Dendritic cell treated with granulocyte-macrophage colony-stimulating factor and Interleukin-4, amounts not matched to agents 40 ng/mL and 50 ng/mL, for 4 days (primary cell): Measurements from ENCODE around the gene APOM.

Experiments
- H3K27ac Mint-ChIP-seq: one replicate; pipeline ENCODE4 v1.8.0; 2022; ENCODE audit warnings: mild to moderate bottlenecking, mixed read lengths
- H3K27me3 Mint-ChIP-seq: one replicate; pipeline ENCODE4 v1.8.0; 2022; ENCODE audit warnings: mild to moderate bottlenecking, mixed read lengths
- H3K36me3 Mint-ChIP-seq: one replicate; pipeline ENCODE4 v1.8.0; 2022; ENCODE audit warnings: low read depth, mixed read lengths
- H3K4me1 Mint-ChIP-seq: one replicate; pipeline ENCODE4 v1.8.0; 2022; ENCODE audit warnings: low read depth, mixed read lengths
- H3K4me3 Mint-ChIP-seq: one replicate; pipeline ENCODE4 v1.8.0; 2022; ENCODE audit warnings: mild to moderate bottlenecking, moderate library complexity, mixed read lengths
- H3K9me3 Mint-ChIP-seq: one replicate; pipeline ENCODE4 v1.8.0; 2022; ENCODE audit warnings: mixed read lengths
- intact Hi-C: fragments of 100-400 bp; cut with micrococcal nuclease; formaldehyde crosslinking; loops from one replicate; pipeline ENCODE4 v1.15.0; 2022

The APOM gene

DNA sequence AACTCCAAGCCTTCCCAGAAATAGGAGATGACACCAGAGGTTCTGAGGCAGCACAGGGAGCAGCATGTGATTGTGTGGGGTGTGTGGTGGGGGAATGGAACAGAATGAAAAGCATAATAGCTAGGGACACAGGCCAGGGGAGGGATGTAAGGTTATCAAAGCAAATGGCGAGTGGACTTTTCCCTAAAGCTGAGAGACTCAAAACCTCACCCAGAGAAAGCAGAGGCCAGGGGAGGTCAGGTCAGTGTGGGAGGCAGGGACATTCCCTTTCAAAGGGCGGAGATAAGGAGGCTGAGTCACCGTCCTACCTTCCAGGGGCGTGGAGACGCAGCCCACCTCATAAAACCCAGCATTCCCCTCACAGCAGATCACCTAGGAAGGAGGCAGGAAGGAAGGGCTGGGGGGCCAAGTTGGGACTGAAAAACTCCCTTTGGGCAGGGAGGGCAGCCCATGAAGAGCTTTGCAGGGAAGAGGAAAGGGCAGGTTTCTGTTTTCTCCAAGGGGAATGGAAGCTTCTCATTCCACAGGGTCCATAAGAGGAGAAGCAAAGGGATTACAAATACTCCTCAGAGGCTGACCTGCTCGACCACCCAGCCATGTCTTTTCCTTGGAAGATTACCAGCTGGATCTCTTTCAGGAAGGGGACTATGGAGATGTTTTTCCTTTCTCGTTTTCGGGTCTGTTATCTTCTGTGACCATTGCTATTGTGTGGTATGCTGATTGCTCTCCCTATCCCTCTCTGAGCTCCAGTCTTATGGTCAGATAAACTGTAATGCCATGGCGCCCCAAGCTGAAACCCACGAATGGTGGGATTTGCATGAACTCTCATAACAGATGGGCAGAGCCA, 34.8 kb downstream of the APOM start:
- H3K36me3 Mint-ChIP-seq: peaks cover 100% of the 10 kb centered on the region
- no peak overlapping the region for H3K4me3 Mint-ChIP-seq
- H3K4me1 Mint-ChIP-seq: peaks cover 26% of the 10 kb centered on the region
- peak overlapping the region; percentile 65 for H3K27ac Mint-ChIP-seq
- no peaks in the 10 kb centered on the region for H3K9me3 Mint-ChIP-seq
- H3K27me3 Mint-ChIP-seq: no peaks in the 10 kb centered on the region
- intact Hi-C loops: no loop called here

DNA sequence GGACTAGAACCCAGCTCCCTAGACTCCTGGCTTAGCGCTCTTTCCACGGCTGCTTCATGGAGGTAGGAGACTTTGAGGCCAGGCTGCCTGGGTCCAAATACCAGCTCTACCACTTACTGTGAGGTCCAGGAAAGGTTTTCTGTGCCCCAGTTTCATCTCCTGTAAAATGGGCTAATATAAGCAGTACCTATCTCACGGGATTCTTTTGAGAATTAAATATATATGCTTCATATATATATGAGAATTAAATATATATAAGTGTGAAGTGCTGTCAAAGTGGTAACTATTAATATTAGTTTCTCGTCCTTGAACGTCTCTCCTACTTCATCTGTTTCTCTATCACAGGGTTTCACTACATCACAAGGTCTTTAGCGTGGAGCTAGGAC, 35.4 kb downstream of the APOM start:
- H3K4me3 Mint-ChIP-seq: no peak overlapping the region
- no peak overlapping the region for H3K27ac Mint-ChIP-seq
- H3K9me3 Mint-ChIP-seq: no peaks in the 10 kb centered on the region
- H3K27me3 Mint-ChIP-seq: no peaks in the 10 kb centered on the region
- intact Hi-C loops: no loop called here
- peaks cover 26% of the 10 kb centered on the region for H3K4me1 Mint-ChIP-seq
- H3K36me3 Mint-ChIP-seq: peaks cover 100% of the 10 kb centered on the region

DNA sequence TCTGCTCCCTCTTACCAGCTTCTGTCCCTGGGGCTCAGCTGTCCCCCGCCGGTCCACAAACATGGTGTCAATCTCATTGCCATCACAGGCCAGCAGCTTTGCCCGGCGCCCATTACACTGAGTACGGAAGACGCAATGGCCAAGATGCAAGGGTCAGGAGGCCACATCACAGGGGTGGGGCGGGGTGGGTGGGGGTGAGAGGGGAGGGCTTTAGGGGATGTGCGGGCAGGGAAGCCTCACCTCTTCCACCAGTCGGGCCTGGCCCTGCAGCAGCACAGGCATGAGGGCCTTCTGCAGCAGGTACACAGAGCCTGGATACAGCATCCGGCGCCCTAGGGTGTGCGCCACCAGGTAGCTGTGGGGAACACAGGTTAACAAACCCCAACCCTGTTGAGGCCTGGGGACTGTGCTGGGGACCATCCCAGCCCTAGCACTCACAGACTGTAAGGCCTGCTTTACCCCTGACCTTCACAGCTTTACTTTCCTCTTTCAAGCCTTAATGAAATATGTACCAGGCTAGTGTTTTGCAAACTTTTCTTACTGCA, 35.9 kb downstream of the APOM start:
- Mint-ChIP-seq H3K36me3 (peaks cover 100% of the 10 kb centered on the region), H3K27ac (no peak overlapping the region)
- intact Hi-C loops: no loop called here

DNA sequence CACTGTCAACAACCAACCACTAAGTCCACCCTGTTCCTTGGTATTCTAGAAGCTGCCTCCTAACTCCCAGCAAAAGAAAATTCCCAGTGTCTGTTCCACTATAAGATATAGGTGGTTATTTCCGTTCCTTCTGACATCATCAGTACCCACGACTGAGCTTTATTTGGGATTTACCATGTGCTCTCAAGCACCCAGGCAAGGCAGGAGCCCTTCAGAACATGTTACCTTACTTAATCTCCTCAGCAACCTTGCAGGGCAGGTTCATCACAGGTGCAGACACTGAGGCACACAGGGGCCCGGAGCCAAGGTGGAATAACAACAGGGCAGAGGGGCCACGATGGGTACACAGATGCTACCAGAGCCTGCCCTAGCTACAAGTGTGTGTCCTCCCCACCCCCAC, 36.7 kb downstream of the APOM start:
- peaks cover 100% of the 10 kb centered on the region for H3K36me3 Mint-ChIP-seq
- H3K9me3 Mint-ChIP-seq: no peaks in the 10 kb centered on the region
- no peaks in the 10 kb centered on the region for H3K27me3 Mint-ChIP-seq
- no peak overlapping the region for H3K27ac Mint-ChIP-seq
- intact Hi-C loops: no loop called here
- no peak overlapping the region for H3K4me3 Mint-ChIP-seq
- peaks cover 34% of the 10 kb centered on the region for H3K4me1 Mint-ChIP-seq

More for the DNA sequence above, 35.9 kb downstream of the APOM start:
- H3K9me3 Mint-ChIP-seq: no peaks in the 10 kb centered on the region
- no peaks in the 10 kb centered on the region for H3K27me3 Mint-ChIP-seq
- peaks cover 26% of the 10 kb centered on the region for H3K4me1 Mint-ChIP-seq
- no peak overlapping the region for H3K4me3 Mint-ChIP-seq

DNA sequence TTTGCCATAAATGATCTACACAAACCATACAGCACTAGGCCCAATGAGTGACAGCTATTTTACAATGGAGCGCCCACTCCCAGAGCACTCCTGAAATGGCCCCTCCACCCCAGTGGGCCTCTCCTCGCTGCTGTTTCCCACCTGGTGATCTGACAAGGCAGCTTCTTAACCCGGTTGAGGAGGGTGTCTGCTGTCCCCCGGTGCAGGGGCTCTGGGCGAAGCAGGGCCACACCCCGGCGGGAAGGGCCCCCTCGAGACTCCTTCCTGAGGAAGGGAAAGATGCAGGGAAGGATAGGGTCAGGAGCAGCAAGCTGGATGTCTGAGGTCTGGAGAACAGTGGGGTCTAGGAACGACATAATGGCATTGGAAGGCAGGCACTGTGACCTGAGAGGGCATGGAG, 37.2 kb downstream of the APOM start:
- Mint-ChIP-seq H3K27ac (no peak overlapping the region), H3K27me3 (no peaks in the 10 kb centered on the region), H3K36me3 (peaks cover 100% of the 10 kb centered on the region), H3K4me1 (peaks cover 39% of the 10 kb centered on the region), H3K9me3 (no peaks in the 10 kb centered on the region), H3K4me3 (no peak overlapping the region)
- intact Hi-C loops: no loop called here

DNA sequence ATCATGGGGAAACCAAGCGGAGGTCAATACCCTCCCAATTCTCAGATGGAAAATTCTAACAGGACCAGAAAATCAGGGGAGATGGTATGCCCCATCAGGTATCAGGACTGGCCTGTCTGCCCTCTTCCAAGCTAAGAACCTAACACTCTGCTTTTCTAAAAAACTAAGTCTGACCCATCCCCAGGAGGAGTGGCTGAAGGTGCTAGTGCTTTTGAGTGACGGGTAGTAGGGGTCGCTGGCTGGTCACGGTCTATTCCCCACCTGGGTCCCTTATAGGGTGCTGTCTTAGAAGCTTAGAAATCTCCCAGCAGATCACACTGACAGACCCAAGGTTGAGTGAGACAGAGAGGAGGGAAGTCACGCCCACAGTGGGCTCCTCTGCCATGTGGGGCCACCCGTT, 37.8 kb downstream of the APOM start:
- Mint-ChIP-seq H3K36me3 (peaks cover 96% of the 10 kb centered on the region), H3K27me3 (no peaks in the 10 kb centered on the region), H3K4me1 (peaks cover 41% of the 10 kb centered on the region), H3K9me3 (no peaks in the 10 kb centered on the region), H3K4me3 (no peak overlapping the region), H3K27ac (no peak overlapping the region)
- intact Hi-C loops: no loop called here

DNA sequence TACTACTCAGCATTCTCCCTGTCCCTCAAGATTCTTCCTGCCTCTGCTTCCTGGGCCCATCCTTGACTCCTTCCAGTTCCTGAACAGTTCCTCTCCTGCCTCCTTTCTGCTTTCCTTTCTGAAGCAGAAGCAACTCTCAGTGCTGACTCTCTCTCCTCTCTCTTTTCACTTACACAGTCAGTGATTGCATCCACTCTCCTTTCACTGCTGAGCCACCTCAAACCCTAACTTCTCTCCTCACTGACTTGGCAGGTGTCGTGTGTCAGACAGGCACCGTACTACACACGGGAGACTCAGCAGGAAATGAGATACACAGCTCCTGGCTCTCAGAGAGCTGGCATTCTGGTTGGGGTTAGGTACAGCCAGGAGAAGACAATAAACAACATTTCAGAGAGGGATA, 41.9 kb downstream of the APOM start:
- peak overlapping the region; percentile 45 for H3K27ac Mint-ChIP-seq
- no peak overlapping the region for H3K4me3 Mint-ChIP-seq
- no peaks in the 10 kb centered on the region for H3K27me3 Mint-ChIP-seq
- intact Hi-C loops: no loop called here
- no peaks in the 10 kb centered on the region for H3K9me3 Mint-ChIP-seq
- H3K4me1 Mint-ChIP-seq: peaks cover 33% of the 10 kb centered on the region
- peaks cover 90% of the 10 kb centered on the region for H3K36me3 Mint-ChIP-seq

DNA sequence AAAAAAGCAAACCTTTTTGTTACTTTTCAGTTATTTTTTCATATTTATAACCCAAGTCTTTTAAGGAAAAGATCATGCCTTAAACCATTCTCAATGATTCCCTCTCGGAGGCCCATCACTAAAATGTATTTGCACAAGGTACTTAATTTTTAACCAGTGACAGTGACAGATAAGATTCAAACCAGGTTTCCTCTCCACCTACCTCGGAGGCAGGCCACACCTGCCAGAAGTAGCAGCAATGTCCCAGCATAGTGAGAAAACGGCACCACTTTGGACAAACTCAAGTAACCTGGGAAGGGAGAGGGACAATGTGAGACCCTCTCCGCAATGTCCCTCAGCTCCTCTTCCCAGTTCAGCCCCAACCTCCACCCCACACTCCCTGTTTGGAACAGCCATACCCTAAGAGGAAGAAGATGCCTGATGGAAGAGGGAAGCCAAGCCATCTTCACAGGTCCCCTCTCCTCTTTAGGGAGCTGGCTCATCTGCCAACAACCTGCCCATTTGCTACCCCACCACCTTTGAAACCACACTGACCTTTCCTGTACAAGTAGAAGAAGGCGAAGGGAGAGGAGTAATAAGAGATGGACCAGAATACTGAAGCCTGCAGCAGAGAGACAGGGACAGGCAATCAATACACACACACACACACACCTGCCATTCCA, 45.2 kb downstream of the APOM start:
- peak overlapping the region; percentile 2 for H3K4me3 Mint-ChIP-seq
- H3K4me1 Mint-ChIP-seq: peaks cover 42% of the 10 kb centered on the region
- H3K27ac Mint-ChIP-seq: no peak overlapping the region
- intact Hi-C loops: no loop called here
- H3K9me3 Mint-ChIP-seq: no peaks in the 10 kb centered on the region
- peaks cover 67% of the 10 kb centered on the region for H3K36me3 Mint-ChIP-seq
- no peaks in the 10 kb centered on the region for H3K27me3 Mint-ChIP-seq

DNA sequence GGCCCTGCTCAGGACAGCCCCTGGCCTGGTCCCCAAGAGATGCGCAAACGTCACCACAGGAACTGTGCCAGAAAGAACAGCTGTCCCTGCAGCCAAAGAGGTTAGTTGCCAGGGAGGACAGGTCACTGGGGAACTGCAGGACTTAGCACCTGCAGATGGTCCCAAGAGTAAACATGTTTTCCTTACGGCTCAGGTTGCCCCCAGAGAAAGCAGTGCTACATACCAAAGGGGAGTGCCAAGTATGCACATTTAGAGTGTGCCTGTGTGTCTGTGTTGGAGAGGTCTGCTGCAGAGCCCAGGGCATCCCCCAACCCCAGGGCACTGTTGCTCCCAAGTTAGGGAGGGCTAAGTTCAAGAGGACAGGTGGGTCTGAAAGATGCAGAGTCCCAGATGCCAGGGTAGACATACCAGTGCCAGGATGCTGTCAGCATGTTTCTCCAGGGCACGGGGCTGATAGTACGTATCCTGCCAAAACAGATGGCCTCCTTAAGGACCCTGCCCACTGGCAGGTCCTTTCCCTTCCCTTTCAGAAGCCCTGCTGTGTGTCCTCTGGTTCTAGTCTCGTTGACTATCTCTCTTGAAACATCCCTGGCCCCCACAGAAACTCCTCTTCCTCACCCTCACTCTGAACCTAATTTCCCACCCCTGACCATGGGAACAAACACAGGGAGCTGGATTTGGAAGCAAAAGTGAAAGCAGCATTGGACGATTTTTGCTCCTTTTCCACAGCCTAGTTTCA, 46.1 kb downstream of the APOM start:
- intact Hi-C loops: no loop called here
- H3K27ac Mint-ChIP-seq: peak overlapping the region; percentile 93
- H3K27me3 Mint-ChIP-seq: no peaks in the 10 kb centered on the region
- peaks cover 57% of the 10 kb centered on the region for H3K36me3 Mint-ChIP-seq
- peak overlapping the region; percentile 98 for H3K4me3 Mint-ChIP-seq
- peaks cover 39% of the 10 kb centered on the region for H3K4me1 Mint-ChIP-seq
- H3K9me3 Mint-ChIP-seq: no peaks in the 10 kb centered on the region

DNA sequence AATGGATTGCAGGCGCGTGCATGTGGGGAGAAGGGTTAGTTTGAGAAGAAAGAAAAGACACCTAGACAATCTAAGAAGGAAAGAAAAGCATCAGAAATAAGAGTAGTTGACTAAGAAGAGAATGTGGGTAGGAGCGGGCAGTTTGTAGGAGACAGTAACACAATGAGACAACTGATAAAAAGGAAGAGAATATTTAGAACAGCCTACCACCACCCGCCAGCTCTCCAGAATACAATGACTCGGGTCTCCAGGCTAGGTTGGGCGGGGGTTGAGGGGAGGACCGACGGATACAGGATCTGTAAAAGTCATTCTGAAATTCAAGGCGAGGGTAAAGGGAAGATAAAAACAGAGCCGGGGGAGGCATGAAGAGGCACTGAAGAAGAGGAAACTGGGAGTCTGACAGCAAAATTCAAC, 46.7 kb downstream of the APOM start:
- peaks cover 39% of the 10 kb centered on the region for H3K4me1 Mint-ChIP-seq
- H3K27me3 Mint-ChIP-seq: no peaks in the 10 kb centered on the region
- intact Hi-C loops: no loop called here
- peak overlapping the region; percentile 93 for H3K27ac Mint-ChIP-seq
- H3K9me3 Mint-ChIP-seq: no peaks in the 10 kb centered on the region
- H3K36me3 Mint-ChIP-seq: peaks cover 51% of the 10 kb centered on the region
- H3K4me3 Mint-ChIP-seq: peak overlapping the region; percentile 98

DNA sequence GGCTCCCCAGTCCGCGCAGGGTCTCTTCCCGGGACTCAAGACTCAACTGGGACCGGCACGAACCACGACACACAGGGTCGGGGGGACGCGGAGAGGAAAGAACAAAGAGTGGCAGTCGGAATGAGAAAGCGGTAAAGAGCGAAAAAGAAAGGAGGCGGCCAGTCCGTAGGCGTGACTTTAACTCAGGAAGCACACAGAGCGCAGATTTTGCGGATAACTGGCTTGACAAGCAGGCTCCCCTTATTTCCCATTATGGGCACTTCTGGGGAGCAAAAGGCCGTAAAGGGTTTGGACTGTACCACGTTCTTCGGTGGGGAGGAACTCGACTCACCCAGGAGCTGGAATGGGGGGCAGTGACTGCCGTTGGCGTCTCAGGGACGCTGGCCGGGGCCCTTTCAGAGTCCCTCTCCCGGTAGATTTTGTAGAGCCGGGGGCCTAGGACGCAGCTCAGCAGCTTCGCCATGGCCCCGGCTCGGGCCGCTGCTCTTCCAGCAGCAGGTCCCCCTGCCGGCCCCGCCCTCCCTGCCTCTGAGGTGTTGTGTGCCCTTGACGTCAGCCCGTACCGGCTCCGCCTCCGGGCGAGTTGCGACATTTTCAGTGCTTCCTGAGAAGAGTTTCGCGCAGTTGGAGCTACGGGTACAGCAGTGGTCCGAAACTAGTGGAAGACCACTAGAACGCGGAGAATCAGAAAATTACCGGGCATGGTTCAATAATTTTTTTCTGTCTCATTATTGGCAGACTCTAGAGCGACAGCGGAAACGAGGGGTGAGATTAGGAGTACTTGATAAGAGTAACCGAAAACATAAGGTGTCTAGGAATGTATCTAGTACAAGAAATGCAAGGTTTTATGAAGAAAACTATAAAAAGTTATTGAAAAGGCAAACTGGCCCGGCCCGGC, 47.4 kb downstream of the APOM start, which contains the start of gene ABHD16A:
TSS of gene ABHD16A (minus strand) at position 506 of the 898 bp plus-strand sequence. CDS start at position 463, 43 bp downstream.
- Mint-ChIP-seq H3K9me3 (no peaks in the 10 kb centered on the region), H3K27me3 (no peaks in the 10 kb centered on the region), H3K27ac (peak within 1 kb of the TSS; percentile 93), H3K4me3 (peak within 1 kb of the TSS; percentile 98), H3K36me3 (peaks cover 45% of the 10 kb centered on the region), H3K4me1 (peaks cover 38% of the 10 kb centered on the region)
- intact Hi-C loops: loop anchor here (1.0 kb wide), 1 partner anchor 26 kb away; the partner anchor contains the start of gene DDAH2

DNA sequence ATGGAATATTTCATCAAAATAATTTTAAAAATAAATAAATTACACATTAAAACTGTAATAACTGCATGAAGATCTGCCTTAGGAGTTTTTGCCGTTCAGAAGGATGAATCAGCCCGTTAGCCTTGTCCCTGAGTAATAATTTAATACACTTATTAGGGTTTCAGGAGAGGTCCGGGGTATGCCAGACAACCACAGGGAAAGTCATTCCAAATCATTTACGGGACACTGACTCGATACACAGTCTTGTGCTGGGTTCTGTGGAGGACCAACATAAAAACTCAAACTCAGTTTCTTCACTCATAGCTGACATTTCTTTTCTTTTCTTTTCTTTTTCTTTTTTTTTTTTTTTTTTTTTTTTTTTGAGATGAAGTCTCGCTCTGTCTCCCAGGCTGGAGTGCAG, 50.2 kb downstream of the APOM start:
- no peaks in the 10 kb centered on the region for H3K9me3 Mint-ChIP-seq
- peaks cover 42% of the 10 kb centered on the region for H3K4me1 Mint-ChIP-seq
- intact Hi-C loops: no loop called here
- H3K27me3 Mint-ChIP-seq: no peaks in the 10 kb centered on the region
- no peak overlapping the region for H3K27ac Mint-ChIP-seq
- H3K36me3 Mint-ChIP-seq: peaks cover 26% of the 10 kb centered on the region
- no peak overlapping the region for H3K4me3 Mint-ChIP-seq

DNA sequence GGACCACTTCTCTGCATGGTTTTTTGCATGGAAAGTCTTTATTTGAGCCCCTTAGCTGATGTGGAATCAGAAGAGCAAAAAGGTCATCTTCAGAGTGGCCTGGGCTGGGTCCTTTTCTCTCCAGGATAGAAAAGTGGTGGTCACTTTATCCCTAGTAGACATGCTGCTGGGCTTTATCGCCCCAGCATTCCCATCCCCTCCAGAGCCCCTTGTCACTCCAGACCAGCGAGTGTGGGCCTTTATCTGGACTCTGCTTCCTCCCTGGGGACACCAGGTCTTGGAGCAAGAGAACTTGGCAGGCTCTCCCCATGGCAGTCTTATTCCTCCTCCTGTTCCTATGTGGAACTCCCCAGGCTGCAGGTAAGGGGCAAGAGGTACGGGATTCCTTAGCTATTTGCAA, 50.9 kb downstream of the APOM start, which contains the start of gene LY6G6F:
TSS of gene LY6G6F (plus strand) at position 268 of the 400 bp plus-strand sequence. CDS start at position 309, 41 bp downstream.
- Mint-ChIP-seq H3K9me3 (no peaks in the 10 kb centered on the region), H3K4me3 (no peak within 1 kb of the TSS), H3K27ac (peak within 1 kb of the TSS; percentile 26), H3K27me3 (no peaks in the 10 kb centered on the region), H3K36me3 (peaks cover 19% of the 10 kb centered on the region), H3K4me1 (peaks cover 42% of the 10 kb centered on the region)
- intact Hi-C loops: no loop called here
